HepG2 (cell line): ENCODE results near the gene RPTOR. TPM values are rescaled to one million over a fixed set of nuclear protein-coding genes. Genes with fewer than 3 reads are reported as not detected.

Experiments
- ARID2 ChIP-seq: sonication (generic); formaldehyde crosslinking; IDR thresholded peaks from 2 replicates; pipeline ENCODE4 v1.8.1; 2022; ENCODE audit warnings: mild to moderate bottlenecking, missing genetic modification reagents, borderline replicate concordance
- BCL3 ChIP-seq: sonication (generic); formaldehyde crosslinking; IDR thresholded peaks from 2 replicates; pipeline ENCODE4 v1.5.1; 2020; ENCODE audit warnings: mild to moderate bottlenecking, missing genetic modification reagents, moderate library complexity
- ELF4 ChIP-seq: sonication (generic); formaldehyde crosslinking; IDR thresholded peaks from 2 replicates; pipeline ENCODE4 v1.5.0; 2020; ENCODE audit warnings: missing genetic modification reagents, mild to moderate bottlenecking, moderate library complexity, borderline replicate concordance
- ETV5 ChIP-seq: IDR thresholded peaks from 2 replicates; pipeline ENCODE4 v1.6.1; 2018; ENCODE audit warnings: missing biosample characterization, missing genetic modification reagents, inconsistent platforms, borderline replicate concordance
- FOXP1 ChIP-seq, 2 experiments: fragments of 450-650 bp in 1 of 2; IDR thresholded peaks; 2 replicates each; pipeline ENCODE4 v1.6.1; 2017 to 2018; ENCODE audit warnings: antibody characterized with exemption in 1 of 2
- KDM5A ChIP-seq: fragments of 200-600 bp; sonication (generic); IDR thresholded peaks from 2 replicates; pipeline ENCODE4 v1.7.0; 2018; ENCODE audit warnings: antibody characterized with exemption, mild to moderate bottlenecking, low read length, borderline replicate concordance
- MEIS1 ChIP-seq: sonication (generic); formaldehyde crosslinking; IDR thresholded peaks from 2 replicates; pipeline ENCODE4 v1.9.0; 2021; ENCODE audit warnings: mild to moderate bottlenecking, missing genetic modification reagents, moderate library complexity, borderline replicate concordance
- MIER3 ChIP-seq: IDR thresholded peaks from 2 replicates; pipeline ENCODE4 v1.6.1; 2016; ENCODE audit warnings: missing compliant biosample characterization, borderline replicate concordance
- PAWR ChIP-seq: sonication (generic); formaldehyde crosslinking; IDR thresholded peaks from 2 replicates; pipeline ENCODE4 v1.4.0; 2020; ENCODE audit warnings: missing genetic modification reagents, mild to moderate bottlenecking, borderline replicate concordance
- PTBP1 ChIP-seq: fragments of 200-400 bp; formaldehyde crosslinking; IDR thresholded peaks from 2 replicates; pipeline ENCODE4 v1.6.1; 2018; ENCODE audit warnings: low read length, low read depth; ENCODE audit not compliant: poor library complexity, severe bottlenecking
- REPIN1 ChIP-seq: sonication (generic); formaldehyde crosslinking; IDR thresholded peaks from 2 replicates; pipeline ENCODE4 v1.8.0; 2022; ENCODE audit warnings: missing genetic modification reagents, low read depth, mild to moderate bottlenecking, borderline replicate concordance
- SIX4 ChIP-seq: sonication (generic); formaldehyde crosslinking; IDR thresholded peaks from 2 replicates; pipeline ENCODE4 v1.4.0; 2020; ENCODE audit warnings: missing genetic modification reagents
- SMARCE1 ChIP-seq: fragments of 450-650 bp; IDR thresholded peaks from 2 replicates; pipeline ENCODE4 v1.6.1; 2017; ENCODE audit warnings: borderline replicate concordance
- SP5 ChIP-seq: IDR thresholded peaks from 2 replicates; pipeline ENCODE4 v1.6.1; 2016; ENCODE audit warnings: low read depth, borderline replicate concordance
- TEAD2 ChIP-seq: sonication (generic); formaldehyde crosslinking; IDR thresholded peaks from 2 replicates; pipeline ENCODE4 v1.9.0; 2021; ENCODE audit warnings: missing genetic modification reagents
- TFDP1 ChIP-seq: IDR thresholded peaks from 2 replicates; pipeline ENCODE4 v1.6.1; 2016; ENCODE audit warnings: missing compliant biosample characterization, missing genetic modification reagents, borderline replicate concordance
- ZNF142 ChIP-seq: sonication (generic); formaldehyde crosslinking; IDR thresholded peaks from 2 replicates; pipeline ENCODE4 v1.4.0; 2020; ENCODE audit warnings: missing genetic modification reagents
- ZNF337 ChIP-seq: sonication (generic); formaldehyde crosslinking; IDR thresholded peaks from 2 replicates; pipeline ENCODE4 v1.5.1; 2020; ENCODE audit warnings: missing genetic modification reagents, low read depth, mild to moderate bottlenecking, borderline replicate concordance
- ZNF75D ChIP-seq: sonication (generic); formaldehyde crosslinking; IDR thresholded peaks from 2 replicates; pipeline ENCODE4 v1.8.1; 2023; ENCODE audit warnings: missing genetic modification reagents, mild to moderate bottlenecking, borderline replicate concordance
- polyA plus RNA-seq, 8 experiments: library from polyadenylated mRNA; depleted of rRNA in 3 of 8; stranded (reverse) in 7 of 8; unstranded in 1 of 8; fragments of >200 nt; fragmentation: Illumina TruSeq in 4 of 8; extraction: Trizol in 4 of 8; gene quantifications; 2 replicates each; pipeline versions ENCODE4 v1.2.1 to v1.2.3, GENCODE V29; 2011 to 2016; ENCODE audit warnings: low read depth in 4 of 8, missing spikeins in 1 of 8, mixed read lengths in 1 of 8; ENCODE audit not compliant: insufficient read depth in 1 of 8
- total RNA-seq, 5 experiments: library from RNA; depleted of rRNA; stranded (reverse); fragments of >200 nt; fragmentation: Illumina TruSeq; extraction: Trizol; gene quantifications; 2 replicates each; pipeline ENCODE4 v1.2.3, GENCODE V29; 2016; ENCODE audit warnings: low read depth in 1 of 5

RPTOR gene
- total and polyA plus RNA-seq, 2 of the 13 experiments (the other 11 are each of a cell fraction or from before 2014, with no cell fraction given), result 6.6 to 25.3 TPM

GRCh38 chr17:80673152-80673920 is 128.7 kb downstream of the RPTOR start (continued):
- TF ChIP-seq ZNF142 (CRISPR knock-in tag), result peak; percentile 48; the same call in 1 of the 2 replicates
- TF ChIP-seq BCL3 (CRISPR knock-in tag), result no peak
- no peak for TF ChIP-seq SP5 (CRISPR knock-in tag)
- no peak for TF ChIP-seq ARID2 (CRISPR knock-in tag)
- no peak for TF ChIP-seq TFDP1 (CRISPR knock-in tag)
- TF ChIP-seq ZNF75D (CRISPR knock-in tag), result no peak
- no peak for TF ChIP-seq TEAD2 (CRISPR knock-in tag)
- TF ChIP-seq SMARCE1, result no peak
- TF ChIP-seq KDM5A, result no peak
- TF ChIP-seq PTBP1, result no peak
- TF ChIP-seq MEIS1, result no peak
- TF ChIP-seq FOXP1 (IDR thresholded peaks at IDR 0.05), result no peak; the same call in 1 of the 2 replicates
- TF ChIP-seq FOXP1 (CRISPR knock-in tag; IDR thresholded peaks at IDR 0.05), result peak; percentile 65
- TF ChIP-seq PAWR (CRISPR knock-in tag), result no peak
- peak; percentile 94 for TF ChIP-seq ETV5 (CRISPR knock-in tag)
- no peak for TF ChIP-seq ZNF337 (CRISPR knock-in tag)
- peak; percentile 33; the same call in 1 of the 2 replicates for TF ChIP-seq MIER3
- no peak for TF ChIP-seq REPIN1 (CRISPR knock-in tag)
- peak; percentile 62; the same call in 1 of the 2 replicates for TF ChIP-seq SIX4
- TF ChIP-seq ELF4 (CRISPR knock-in tag), result 0 out of 2 replicates have a peak, but pooled peaks have one; percentile 40
